ENCODE data around the gene ZNF417.
"Not testable (repeated sequence)": the region's sequence is repeated elsewhere in the genome, so short reads cannot be mapped to it uniquely, and the experiment has no call there.

Gene ZNF417

GRCh38 chr19:57887195-57887941 lies 29.0 kb downstream of the ZNF417 start:
- DNase-seq = no peak

DNA sequence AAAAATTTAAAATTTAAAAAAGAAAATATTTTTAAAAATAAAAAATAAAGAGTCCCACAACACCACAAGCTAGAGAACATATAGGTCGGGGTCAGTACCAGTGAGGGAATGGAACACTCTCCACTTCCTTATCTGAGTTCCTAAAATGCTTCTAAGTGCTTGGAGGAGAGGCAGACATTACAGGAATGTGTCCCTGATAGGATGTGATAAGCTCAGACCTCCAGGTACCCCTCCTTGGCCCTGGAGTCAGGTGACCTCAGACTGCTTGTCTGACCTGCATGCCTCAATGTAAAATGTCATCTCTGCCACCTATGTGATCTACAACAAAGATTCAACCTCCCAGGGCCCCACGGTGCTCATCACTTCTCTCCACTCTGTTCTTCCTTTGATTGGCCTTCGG lies 30.3 kb downstream of the ZNF417 start:
- DNase-seq = no peak

DNA sequence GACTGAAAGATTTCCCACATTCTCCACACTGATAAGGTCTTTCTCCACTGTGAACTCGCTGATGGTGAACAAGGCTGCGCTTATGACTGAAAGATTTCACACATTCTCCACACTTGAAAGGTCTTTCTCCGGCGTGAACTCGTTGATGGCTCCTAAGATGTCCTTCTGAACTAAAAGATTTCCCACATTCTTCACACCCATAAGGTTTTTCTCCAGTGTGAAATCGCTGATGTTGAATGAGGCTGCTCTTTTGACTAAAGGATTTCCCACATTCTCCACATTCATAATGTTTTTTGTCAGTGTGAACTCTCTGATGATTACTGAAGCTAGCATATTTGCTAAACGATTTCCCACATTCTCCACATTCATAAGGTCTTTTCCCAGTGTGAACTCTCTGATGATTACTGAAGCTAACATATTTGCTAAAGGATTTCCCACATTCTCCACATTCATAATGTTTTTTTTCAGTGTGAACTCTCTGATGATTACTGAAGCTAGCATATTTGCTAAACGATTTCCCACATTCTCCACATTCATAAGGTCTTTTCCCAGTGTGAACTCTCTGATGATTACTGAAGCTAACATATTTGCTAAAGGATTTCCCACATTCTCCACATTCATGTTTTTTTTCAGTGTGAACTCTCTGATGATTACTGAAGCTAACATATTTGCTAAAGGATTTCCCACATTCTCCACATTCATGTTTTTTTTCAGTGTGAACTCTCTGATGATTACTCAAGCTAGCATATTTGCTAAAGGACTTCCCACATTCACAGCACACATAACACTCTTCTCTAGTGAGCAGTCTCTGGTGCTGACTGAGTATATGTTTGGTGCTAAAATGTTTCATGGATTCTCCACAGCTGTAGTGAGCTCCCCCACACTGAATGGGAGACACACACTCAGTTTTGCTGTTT lies 42.3 kb downstream of the ZNF417 start:
- not testable (repeated sequence) for DNase-seq

- DNase-seq = no peak
These were observed 43.9 kb downstream of the ZNF417 start for GRCh38 chr19:57872450-57872849.

- no peak for DNase-seq
These were observed 46.2 kb downstream of the ZNF417 start for GRCh38 chr19:57870225-57870624.

DNA sequence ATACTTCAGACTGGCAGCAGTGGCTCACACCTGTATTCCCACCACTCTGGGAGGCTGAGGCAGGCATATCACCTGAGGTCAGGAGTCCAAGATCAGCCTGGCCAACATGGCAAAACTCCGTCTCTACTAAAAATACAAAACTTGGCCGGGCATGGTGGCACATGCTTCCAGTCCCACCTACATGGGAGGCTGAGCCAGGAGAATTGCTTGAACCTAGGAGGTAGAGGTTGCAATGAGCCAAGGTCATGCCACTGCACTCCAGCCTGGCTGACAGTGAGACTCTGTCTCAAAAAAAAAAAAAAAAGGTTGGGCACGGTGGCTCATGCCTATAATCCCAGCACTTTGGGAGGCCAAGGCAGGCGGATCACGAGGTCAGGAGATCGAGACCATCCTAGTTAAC lies 46.7 kb downstream of the ZNF417 start:
- not testable (repeated sequence) for DNase-seq

- no peak for DNase-seq
These were observed 48.4 kb downstream of the ZNF417 start for GRCh38 chr19:57867868-57868492.
